Hematopoietic multipotent progenitor cell treated with erythropoietin and hydrocortisone succinate and interleukin-3 and kit ligand, for 8 days (in vitro differentiated cells): ENCODE data around the gene FOXD2.

Source experiments
- DNase-seq: peaks from one replicate; pipeline ENCODE4 v3.0.0-alpha.2; 2015

Gene FOXD2

GRCh38 chr1:47437447-47438164 lies at the start of gene FOXD2:
TSS of gene FOXD2 (plus strand) at chr1:47438044. CDS start at chr1:47438136, 92 bp downstream.
- peak; percentile 79 for DNase-seq

GRCh38 chr1:47388891-47389238 lies 49.0 kb upstream of the FOXD2 start:
- peak; percentile 61 for DNase-seq

DNA sequence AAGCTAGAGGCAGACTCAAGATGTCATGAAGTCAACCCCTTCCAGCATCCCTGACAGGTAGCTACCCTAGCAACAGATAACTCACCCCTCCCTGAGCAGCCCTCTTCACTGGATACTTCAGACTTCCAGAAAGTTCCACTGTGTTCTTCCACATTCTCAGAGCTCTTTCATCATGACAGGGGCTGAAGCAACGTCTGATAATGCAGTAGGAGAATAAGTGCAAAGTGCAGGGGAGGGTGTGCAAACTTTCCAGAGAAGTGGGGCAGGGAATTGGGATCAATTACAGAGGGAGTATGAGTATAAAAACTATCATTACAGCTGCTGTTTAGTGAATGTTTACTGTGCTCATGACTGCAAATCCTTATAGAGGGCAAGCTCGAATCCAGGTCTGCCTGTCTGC lies 48.1 kb upstream of the FOXD2 start:
- DNase-seq: no peak

DNA sequence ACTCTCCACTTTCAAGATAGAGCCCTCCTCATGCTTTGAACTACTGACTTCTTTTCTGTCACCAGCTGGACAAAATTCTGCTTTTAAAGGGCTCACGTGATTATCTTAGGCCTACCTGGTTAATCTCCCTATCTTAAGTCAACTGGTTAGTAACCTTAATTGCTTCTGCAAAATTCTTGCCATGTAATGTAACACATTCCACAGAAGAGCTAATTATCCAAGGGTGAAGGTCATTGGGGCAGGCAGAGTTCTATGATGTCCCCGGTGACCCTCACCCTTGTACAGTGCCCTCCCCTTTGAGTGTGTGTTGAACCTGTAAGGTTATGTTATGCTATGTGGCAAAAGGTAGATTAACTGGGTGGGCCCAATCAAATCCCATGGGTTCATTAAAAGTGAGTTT lies 47.0 kb upstream of the FOXD2 start:
- no peak for DNase-seq

DNA sequence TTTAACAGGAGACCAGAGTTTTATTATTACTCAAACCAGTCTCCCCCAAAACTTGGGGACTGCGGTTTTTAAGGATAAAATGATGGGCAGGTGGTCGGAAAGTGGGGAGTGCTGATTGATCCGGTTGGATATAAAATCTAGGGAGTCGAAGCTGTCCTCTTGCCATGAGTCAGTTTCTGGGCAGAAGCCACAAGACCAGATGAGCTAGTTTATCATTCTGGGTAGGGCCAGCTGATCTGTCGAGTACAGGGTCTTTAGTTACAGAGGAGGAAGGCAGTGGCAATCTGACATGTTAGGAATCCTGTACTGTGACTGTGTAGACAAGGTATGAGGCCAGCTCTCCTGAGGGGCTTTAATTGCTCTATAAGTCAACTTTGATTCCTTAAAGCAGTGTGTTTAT lies 44.7 kb upstream of the FOXD2 start:
- no peak for DNase-seq

GRCh38 chr1:47395433-47395832 lies 42.4 kb upstream of the FOXD2 start:
- DNase-seq: no peak

- no peak for DNase-seq
Observed at GRCh38 chr1:47396671-47397196, 41.1 kb upstream of the FOXD2 start.

- no peak for DNase-seq
Observed at GRCh38 chr1:47399138-47399845, 38.6 kb upstream of the FOXD2 start.

DNA sequence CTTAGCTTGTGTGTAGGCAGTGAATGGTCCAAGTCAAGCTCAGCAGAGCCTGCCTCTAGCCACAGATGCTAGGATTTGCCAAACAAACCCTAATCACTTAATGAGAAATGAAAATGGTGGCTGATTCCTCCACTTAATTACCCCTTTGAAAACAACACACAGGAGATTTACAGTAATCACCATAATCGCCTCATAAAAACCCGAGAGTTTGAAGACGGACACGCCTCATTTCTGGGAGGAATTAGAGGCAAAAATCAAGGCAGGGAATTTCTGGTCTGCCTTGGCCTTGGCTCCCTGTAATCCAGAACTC lies 38.0 kb upstream of the FOXD2 start:
- no peak for DNase-seq

DNA sequence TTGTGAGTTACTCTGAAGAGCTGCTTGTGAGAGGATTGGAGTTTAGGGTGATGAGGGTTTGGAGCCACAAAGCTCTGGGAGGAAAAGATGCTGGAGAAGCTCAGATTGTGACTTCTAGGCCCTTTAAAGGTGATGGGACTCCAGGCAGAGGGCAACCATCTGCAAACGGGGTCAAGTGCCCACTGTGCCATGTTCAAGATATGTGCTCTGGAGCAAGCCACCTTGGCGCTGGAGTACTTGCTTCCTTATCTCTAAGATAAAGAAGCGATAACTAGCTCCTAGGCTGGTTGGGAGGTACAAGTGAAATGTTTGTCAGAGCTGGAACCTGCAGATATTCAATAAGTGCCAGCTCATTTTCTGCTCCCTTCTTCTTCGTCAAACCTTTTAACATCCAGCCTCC lies 36.1 kb upstream of the FOXD2 start:
- no peak for DNase-seq

DNA sequence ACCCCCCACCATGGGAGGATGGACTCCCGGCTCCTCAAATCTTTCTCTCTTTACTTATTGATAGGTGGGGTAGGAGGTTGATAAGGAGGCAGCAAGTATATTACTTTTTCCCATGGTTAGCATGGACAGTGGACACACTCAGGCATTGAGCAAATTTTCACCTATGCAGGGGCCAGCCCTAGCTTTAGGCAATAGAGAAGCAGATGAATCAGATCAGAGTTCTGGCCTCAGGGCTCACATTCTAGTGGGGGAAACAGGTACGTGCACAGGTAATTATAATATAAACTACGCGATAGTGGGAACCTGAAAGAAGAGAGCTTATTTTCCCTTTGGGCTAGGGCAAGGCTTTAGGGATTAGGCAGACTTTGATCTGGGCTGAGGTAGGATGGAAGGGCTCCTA lies 35.3 kb upstream of the FOXD2 start:
- DNase-seq: no peak

DNA sequence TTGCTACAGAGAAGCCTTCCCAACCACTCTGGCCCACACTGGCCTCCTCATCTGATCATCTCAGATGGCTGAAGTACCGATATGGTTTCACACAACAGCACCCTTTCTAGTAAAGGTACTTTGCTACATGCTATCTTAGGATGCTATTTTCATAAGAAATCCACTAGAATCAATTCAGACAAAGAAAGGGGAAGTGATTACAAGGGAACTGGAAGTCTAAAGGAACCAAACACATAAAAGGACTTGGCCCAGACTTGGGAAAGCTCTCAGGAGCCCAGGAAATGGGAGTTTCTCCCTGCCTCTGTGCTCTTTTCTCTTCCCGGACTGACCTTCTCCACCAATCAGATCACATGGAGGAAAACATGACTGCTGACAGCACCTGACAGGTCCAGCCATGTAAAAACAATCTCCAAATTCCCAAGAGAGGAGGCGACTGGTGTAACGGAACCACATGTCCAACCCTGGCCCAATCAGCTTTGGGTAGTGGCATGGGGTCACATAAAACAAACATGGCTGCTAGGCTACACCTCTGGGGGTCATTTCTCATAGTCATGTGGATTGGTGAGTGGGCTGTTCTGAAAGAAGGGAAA lies 34.4 kb upstream of the FOXD2 start:
- no peak for DNase-seq

- DNase-seq: no peak
Observed at GRCh38 chr1:47405697-47406096, 32.1 kb upstream of the FOXD2 start.

GRCh38 chr1:47406966-47407365 lies 30.9 kb upstream of the FOXD2 start:
- no peak for DNase-seq

GRCh38 chr1:47407481-47407880 lies 30.4 kb upstream of the FOXD2 start:
- no peak for DNase-seq

DNA sequence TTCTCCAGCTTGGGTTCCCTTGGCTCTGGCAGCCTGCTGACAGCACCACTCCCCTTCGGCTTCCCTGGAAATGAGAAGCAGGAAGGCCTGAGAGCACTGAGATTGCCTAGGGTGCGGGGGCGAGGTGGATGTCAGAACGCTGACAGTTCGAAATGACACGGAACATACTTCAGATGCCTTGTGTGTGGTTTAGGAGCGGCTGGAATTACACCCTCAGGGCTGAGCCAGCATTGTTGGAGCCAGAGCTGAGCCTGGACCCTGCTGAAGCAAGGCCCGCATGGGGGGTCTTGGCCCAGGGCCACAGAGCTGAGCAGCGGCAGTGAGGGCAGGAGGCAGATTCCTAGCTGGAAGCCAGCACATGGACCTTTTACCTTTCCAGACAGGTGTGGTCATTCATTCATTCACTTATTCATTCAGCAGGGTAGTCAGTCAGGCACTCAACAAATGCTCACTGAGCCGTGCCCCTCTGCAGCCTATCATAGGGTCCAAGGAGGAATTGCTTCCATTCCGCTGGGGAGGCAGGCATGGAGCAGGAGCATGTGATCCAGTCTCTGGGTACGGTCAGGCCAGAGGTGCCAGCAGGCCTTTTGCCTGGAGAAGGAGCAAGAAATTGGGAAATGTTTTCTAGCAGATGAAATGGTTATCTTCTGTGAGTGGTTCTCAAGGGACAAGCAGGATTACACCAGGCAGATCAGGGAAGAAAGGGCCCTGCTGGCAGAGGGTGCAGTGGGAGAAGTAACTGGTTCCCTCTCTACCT lies 28.4 kb upstream of the FOXD2 start:
- no peak for DNase-seq

- no peak for DNase-seq
Observed at GRCh38 chr1:47410068-47410455, 27.8 kb upstream of the FOXD2 start.

DNA sequence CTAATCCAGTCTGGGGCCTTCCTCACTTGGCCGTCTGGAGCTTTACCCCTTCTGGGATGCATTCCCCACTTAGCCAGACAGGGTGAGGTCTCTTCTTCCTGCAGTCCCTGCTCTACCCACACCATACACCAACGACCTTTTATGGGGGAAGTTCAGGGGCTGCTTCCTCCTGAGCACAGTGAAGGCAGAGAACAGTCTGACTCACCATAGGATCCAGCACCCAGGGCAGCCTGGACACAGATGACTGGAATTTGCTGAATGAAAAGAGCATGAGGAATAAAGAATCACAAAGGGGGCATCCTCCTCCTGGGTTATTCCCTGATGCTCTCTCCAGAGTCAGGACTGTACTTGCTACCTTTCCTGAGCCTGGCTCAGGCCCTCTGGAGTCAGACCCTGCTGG lies 26.4 kb upstream of the FOXD2 start:
- no peak for DNase-seq

GRCh38 chr1:47412437-47412836 lies 25.4 kb upstream of the FOXD2 start:
- no peak for DNase-seq

DNA sequence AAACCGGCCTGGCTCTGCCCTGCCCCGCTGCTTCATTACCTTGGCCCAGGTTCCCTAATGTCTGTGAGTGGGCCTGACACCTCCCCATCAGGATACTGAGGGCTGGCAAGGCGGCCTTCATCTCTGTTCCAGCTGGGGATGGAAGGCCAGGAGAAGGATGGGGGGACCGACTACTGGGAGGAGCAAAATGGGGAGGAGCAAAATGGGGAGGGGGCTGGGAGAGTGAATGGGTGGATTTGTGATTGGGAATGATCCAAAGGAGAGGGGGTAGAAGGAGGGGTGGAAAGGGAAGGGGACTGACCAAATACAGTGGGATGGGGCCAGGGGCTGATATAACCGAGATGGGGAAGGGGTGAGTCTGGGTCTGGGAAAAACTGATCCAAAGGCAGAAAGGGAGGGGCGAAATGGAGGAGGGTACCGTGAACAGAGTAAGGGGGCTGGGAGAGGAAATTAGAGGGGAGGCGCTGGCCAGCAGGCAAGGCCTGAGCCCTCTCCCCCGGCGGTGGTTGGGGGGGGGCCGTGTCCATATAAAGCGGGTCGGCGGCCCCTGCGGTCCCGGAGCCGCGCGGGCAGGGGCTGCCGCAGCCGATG lies 22.0 kb upstream of the FOXD2 start, which contains the start of gene FOXE3:
FOXE3 (plus strand) TSS at position 558 of the 591 bp plus-strand sequence; CDS start at position 589, 31 bp downstream.
- DNase-seq: no peak

DNA sequence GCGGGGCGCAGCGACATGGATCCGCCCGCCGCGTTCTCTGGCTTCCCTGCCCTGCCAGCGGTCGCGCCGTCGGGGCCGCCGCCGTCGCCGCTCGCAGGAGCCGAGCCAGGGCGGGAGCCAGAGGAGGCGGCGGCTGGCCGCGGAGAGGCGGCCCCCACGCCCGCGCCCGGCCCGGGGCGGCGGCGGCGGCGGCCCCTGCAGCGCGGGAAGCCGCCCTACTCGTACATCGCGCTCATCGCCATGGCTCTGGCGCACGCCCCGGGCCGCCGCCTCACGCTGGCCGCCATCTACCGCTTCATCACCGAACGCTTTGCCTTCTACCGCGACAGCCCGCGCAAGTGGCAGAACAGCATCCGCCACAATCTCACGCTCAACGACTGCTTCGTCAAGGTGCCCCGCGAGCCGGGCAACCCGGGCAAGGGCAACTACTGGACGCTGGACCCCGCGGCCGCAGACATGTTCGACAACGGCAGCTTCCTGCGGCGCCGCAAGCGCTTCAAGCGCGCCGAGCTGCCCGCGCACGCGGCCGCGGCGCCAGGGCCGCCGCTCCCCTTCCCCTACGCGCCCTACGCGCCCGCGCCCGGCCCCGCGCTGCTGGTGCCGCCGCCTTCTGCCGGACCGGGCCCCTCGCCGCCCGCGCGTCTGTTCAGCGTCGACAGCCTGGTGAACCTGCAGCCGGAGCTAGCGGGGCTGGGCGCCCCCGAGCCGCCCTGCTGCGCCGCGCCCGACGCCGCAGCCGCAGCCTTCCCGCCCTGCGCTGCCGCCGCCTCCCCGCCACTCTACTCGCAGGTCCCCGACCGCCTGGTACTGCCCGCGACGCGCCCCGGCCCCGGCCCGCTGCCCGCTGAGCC lies 21.3 kb upstream of the FOXD2 start:
- DNase-seq: no peak
